ENCODE data around the gene ADAMTS13.

Gene ADAMTS13

DNA sequence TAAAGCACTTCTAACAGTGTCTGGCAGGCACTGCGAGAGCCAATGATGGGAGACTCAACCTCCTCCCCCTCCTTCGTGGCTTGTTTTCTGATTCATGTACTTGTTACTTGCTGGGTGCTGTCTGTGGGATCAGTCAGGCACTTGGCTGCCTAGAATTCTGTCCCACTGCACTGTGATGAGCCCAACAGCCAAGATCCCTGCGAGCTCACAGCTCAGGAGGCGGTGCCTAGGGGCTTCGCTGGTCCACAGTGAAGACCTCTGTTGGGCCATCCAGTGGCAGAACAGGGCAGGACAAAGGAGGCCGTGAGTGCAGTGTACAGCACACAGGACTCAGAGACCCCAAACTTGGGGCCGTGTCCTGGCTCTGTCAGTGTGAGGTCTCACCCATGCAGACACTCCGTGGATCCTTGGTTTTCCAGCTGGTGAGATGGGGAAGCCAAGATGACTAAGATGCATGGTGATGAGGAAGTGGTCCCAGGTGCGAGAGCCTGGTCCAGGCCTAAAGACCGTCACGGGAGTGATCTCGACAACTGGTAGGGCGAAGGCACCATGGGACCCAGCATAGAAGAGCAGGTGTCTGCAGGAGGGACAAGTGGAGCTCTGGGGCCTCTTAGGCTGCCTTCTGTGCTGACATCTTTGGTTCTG, 83.1 kb downstream of the ADAMTS13 start:
- TF ChIP-seq, protein P1, sequence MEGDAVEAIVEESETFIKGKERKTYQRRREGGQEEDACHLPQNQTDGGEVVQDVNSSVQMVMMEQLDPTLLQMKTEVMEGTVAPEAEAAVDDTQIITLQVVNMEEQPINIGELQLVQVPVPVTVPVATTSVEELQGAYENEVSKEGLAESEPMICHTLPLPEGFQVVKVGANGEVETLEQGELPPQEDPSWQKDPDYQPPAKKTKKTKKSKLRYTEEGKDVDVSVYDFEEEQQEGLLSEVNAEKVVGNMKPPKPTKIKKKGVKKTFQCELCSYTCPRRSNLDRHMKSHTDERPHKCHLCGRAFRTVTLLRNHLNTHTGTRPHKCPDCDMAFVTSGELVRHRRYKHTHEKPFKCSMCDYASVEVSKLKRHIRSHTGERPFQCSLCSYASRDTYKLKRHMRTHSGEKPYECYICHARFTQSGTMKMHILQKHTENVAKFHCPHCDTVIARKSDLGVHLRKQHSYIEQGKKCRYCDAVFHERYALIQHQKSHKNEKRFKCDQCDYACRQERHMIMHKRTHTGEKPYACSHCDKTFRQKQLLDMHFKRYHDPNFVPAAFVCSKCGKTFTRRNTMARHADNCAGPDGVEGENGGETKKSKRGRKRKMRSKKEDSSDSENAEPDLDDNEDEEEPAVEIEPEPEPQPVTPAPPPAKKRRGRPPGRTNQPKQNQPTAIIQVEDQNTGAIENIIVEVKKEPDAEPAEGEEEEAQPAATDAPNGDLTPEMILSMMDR (IDR thresholded peaks at IDR 0.05), result no peak
- no peaks in the 10 kb centered on the region for H3K4me1 ChIP-seq
- no peaks in the 10 kb centered on the region for H3K9me3 ChIP-seq (ENCODE audit: control insufficient read depth, low read length)
- H3K27me3 ChIP-seq (ENCODE audit: control insufficient read depth, insufficient read depth, low read length), result no peaks in the 10 kb centered on the region
- H2AFZ ChIP-seq, result no peak overlapping the region
- no peaks in the 10 kb centered on the region for H3K36me3 ChIP-seq (ENCODE audit: control insufficient read depth, insufficient read depth, low read length)
- no peak overlapping the region for H3K4me2 ChIP-seq (ENCODE audit: low read length)
- H3K4me3 ChIP-seq (ENCODE audit: low read depth, low read length), result no peak overlapping the region
- H3K79me2 ChIP-seq, result no peaks in the 10 kb centered on the region
- H3K27ac ChIP-seq, result no peak overlapping the region
- H3K9ac ChIP-seq, result no peak overlapping the region

DNA sequence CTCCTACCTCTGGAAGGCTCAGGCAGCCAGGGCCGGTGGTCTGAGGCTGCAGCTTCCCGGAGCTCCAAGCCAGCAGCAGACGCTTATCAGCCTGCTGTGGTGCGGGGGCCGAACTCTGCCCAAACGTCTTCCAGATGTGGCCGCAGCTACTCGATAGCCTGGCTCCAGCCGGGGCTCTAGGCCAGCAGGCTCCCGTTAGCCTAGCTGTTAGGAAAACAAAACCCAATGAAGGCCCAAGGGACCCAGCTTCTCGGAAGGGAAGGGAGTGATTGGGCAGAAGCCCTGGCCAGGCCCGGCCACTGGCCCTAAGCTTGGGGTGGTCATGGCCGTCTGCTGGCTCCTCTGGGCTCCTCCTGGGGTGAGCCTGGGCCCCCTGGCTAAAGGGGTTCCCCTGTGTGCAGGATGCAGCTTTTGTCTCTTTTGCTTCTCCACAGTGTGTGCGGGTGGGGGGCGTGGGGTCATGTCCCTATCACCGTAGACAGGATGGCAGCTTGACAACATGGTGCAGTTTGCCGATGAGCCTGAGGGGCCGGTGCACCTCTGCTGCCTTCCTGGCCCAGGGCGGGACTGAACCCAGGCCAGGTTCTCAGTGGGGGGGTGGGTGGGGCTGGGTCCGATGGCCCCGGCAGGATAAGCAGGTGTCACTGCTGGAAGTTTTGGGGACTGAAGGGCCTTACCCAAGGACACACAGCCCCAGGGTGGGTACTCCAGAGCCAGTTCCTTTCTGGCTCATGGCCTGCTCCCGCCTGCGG, 83.9 kb downstream of the ADAMTS13 start:
- no peak overlapping the region for H3K4me3 ChIP-seq (ENCODE audit: low read depth, low read length)
- no peaks in the 10 kb centered on the region for H3K27me3 ChIP-seq (ENCODE audit: control insufficient read depth, insufficient read depth, low read length)
- no peaks in the 10 kb centered on the region for H3K9me3 ChIP-seq (ENCODE audit: control insufficient read depth, low read length)
- H3K27ac ChIP-seq, result no peak overlapping the region
- H2AFZ ChIP-seq, result no peak overlapping the region
- TF ChIP-seq, protein P1 (IDR thresholded peaks at IDR 0.05), result no peak
- no peaks in the 10 kb centered on the region for H3K79me2 ChIP-seq
- no peak overlapping the region for H3K4me2 ChIP-seq (ENCODE audit: low read length)
- no peak overlapping the region for H3K9ac ChIP-seq
- H3K4me1 ChIP-seq, result no peaks in the 10 kb centered on the region
- H3K36me3 ChIP-seq (ENCODE audit: control insufficient read depth, insufficient read depth, low read length), result no peaks in the 10 kb centered on the region

DNA sequence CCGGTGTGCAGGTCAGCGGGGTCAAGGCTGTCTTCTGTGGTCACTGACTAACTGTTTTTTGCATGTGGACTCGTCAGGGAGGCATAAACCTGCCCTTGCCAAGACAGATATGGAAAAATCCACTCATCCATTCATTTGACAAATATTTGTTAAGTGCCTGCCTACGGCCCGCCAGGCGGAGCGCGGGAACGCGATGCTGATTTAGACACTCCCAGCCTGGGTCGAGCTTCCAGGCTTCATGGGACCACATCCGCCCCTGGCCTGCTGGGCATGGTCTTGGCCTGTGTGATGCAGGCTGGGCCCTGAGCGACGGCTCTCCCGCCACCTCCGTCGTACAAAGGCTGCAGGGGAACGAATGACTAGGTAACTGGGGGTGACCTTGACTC, 84.5 kb downstream of the ADAMTS13 start:
- H2AFZ ChIP-seq, result no peak overlapping the region
- H3K36me3 ChIP-seq (ENCODE audit: control insufficient read depth, insufficient read depth, low read length), result no peaks in the 10 kb centered on the region
- H3K27ac ChIP-seq, result no peak overlapping the region
- no peak overlapping the region for H3K4me2 ChIP-seq (ENCODE audit: low read length)
- no peaks in the 10 kb centered on the region for H3K9me3 ChIP-seq (ENCODE audit: control insufficient read depth, low read length)
- no peak overlapping the region for H3K9ac ChIP-seq
- TF ChIP-seq, protein P1 (IDR thresholded peaks at IDR 0.05), result no peak
- no peaks in the 10 kb centered on the region for H3K27me3 ChIP-seq (ENCODE audit: control insufficient read depth, insufficient read depth, low read length)
- no peak overlapping the region for H3K4me3 ChIP-seq (ENCODE audit: low read depth, low read length)
- H3K79me2 ChIP-seq, result no peaks in the 10 kb centered on the region
- no peaks in the 10 kb centered on the region for H3K4me1 ChIP-seq

DNA sequence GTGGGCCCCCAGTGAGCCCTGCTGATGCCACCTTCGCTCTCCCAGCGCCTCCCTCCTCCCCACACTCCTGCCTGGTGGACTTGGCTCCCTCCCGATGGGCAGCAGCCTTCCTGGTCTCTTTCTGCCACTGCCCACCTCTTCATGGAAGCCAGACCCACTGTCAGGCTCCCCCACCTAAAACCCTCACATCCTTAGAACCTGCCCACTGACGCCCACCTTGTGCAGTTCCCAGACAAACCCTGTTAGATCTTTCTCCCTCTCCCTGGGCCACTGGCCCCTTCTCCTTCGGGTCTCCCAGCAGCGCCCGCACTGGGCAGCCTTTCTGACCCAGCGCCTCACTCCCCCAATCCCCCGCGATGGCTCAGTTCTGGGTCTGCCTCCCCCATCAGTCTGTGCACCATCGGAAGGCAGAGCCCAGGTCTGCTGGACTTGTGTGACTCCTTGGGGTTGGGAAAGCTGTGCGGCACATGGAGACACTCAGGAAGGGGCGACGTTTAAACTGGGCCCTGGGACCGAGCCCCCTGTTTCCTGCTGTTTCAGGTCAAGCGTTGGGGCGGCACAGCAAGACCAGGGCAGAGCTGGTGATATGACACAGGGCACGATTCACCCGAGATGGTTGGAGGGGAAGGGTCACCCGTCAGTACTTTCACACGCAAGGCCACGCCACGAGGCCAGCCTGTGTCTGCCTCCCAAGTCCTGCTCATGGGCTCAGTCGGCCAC, 85.2 kb downstream of the ADAMTS13 start:
- no peak overlapping the region for H3K27ac ChIP-seq
- no peak overlapping the region for H3K9ac ChIP-seq
- no peaks in the 10 kb centered on the region for H3K36me3 ChIP-seq (ENCODE audit: control insufficient read depth, insufficient read depth, low read length)
- no peak overlapping the region for H2AFZ ChIP-seq
- no peaks in the 10 kb centered on the region for H3K9me3 ChIP-seq (ENCODE audit: control insufficient read depth, low read length)
- TF ChIP-seq, protein P1 (IDR thresholded peaks at IDR 0.05), result no peak
- no peaks in the 10 kb centered on the region for H3K4me1 ChIP-seq
- no peaks in the 10 kb centered on the region for H3K79me2 ChIP-seq
- H3K4me3 ChIP-seq (ENCODE audit: low read depth, low read length), result no peak overlapping the region
- no peaks in the 10 kb centered on the region for H3K27me3 ChIP-seq (ENCODE audit: control insufficient read depth, insufficient read depth, low read length)
- no peak overlapping the region for H3K4me2 ChIP-seq (ENCODE audit: low read length)

All from parathyroid adenoma (tissue), 2 donors.